ENCODE results near the gene HSD11B2. TPM values are rescaled to one million over a fixed set of nuclear protein-coding genes. Genes with fewer than 3 reads are reported as not detected.

HSD11B2 gene
- total RNA-seq, 1 donor from 2014 or later: 38.7 TPM

DNA sequence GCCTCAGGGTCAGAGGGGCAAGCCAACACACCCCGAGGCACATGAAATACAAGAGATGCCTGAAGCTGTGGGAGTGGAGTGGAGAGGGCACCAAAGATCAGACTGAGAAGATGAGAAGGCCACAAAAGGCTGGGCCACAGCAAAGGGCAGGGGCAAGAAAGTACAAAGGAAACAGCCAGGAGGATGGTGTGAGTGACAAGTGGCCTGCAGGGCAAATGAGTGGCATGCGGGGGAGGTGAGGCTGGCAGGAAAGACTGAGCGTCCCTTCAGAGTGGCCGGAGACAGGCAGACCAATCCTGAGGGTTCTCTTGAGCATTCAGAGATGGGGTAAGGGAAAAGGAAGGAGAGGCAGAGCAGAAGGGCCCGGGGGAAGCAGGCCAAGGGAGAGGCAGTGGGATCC is 23.2 kb downstream of the HSD11B2 start:
- H3K27me3 Mint-ChIP-seq: no peaks in the 10 kb centered on the region

DNA sequence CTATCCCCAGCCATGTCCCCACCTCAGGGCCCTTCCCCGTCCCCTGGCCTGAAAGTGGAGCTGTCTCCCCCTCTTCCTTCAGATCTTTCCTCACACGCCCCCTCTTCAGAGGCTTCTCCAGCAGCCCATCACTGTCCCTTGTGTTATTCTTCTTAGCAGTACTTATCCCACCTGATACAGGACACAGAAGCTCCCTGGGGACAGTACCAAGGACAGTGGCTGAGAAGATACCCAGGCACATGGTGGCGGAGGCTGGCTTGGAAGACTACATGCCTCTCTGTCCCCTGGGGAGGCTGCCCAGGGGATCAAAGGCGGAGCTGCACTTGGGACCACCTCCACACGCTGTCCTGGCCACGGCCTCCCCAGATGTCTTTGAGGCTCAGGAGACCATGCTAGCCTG is 23.9 kb downstream of the HSD11B2 start:
- Mint-ChIP-seq H3K9me3 (ENCODE audit: low read depth) (no peaks in the 10 kb centered on the region), H3K36me3 (ENCODE audit: insufficient read depth) (peaks cover 2% of the 10 kb centered on the region), H3K27ac (no peak overlapping the region), H3K4me1 (ENCODE audit: low read depth) (no peaks in the 10 kb centered on the region), H3K4me3 (ENCODE audit: low read depth) (no peak overlapping the region), H3K27me3 (no peaks in the 10 kb centered on the region)
- TF ChIP-seq, protein P1, sequence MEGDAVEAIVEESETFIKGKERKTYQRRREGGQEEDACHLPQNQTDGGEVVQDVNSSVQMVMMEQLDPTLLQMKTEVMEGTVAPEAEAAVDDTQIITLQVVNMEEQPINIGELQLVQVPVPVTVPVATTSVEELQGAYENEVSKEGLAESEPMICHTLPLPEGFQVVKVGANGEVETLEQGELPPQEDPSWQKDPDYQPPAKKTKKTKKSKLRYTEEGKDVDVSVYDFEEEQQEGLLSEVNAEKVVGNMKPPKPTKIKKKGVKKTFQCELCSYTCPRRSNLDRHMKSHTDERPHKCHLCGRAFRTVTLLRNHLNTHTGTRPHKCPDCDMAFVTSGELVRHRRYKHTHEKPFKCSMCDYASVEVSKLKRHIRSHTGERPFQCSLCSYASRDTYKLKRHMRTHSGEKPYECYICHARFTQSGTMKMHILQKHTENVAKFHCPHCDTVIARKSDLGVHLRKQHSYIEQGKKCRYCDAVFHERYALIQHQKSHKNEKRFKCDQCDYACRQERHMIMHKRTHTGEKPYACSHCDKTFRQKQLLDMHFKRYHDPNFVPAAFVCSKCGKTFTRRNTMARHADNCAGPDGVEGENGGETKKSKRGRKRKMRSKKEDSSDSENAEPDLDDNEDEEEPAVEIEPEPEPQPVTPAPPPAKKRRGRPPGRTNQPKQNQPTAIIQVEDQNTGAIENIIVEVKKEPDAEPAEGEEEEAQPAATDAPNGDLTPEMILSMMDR (IDR thresholded peaks at IDR 0.05; ENCODE audit: unreplicated experiment): no peak
- no peak for DNase-seq (ENCODE audit: low spot score, unreplicated experiment)

More for the DNA sequence above, 23.2 kb downstream of the HSD11B2 start:
- H3K9me3 Mint-ChIP-seq (ENCODE audit: low read depth): no peaks in the 10 kb centered on the region
- TF ChIP-seq, protein P1 (IDR thresholded peaks at IDR 0.05; ENCODE audit: unreplicated experiment): no peak
- no peak overlapping the region for H3K27ac Mint-ChIP-seq
- no peak overlapping the region for H3K4me3 Mint-ChIP-seq (ENCODE audit: low read depth)
- no peak for DNase-seq (ENCODE audit: low spot score, unreplicated experiment)
- no peaks in the 10 kb centered on the region for H3K4me1 Mint-ChIP-seq (ENCODE audit: low read depth)
- H3K36me3 Mint-ChIP-seq (ENCODE audit: insufficient read depth): peaks cover 3% of the 10 kb centered on the region

- H3K4me3 Mint-ChIP-seq (ENCODE audit: low read depth): no peak overlapping the region
- H3K27me3 Mint-ChIP-seq: no peaks in the 10 kb centered on the region
- H3K27ac Mint-ChIP-seq: no peak overlapping the region
- TF ChIP-seq, protein P1 (IDR thresholded peaks at IDR 0.05; ENCODE audit: unreplicated experiment): peak; percentile 34
- no peaks in the 10 kb centered on the region for H3K4me1 Mint-ChIP-seq (ENCODE audit: low read depth)
- no peak for DNase-seq (ENCODE audit: low spot score, unreplicated experiment)
- H3K36me3 Mint-ChIP-seq (ENCODE audit: insufficient read depth): peaks cover 2% of the 10 kb centered on the region
- H3K9me3 Mint-ChIP-seq (ENCODE audit: low read depth): no peaks in the 10 kb centered on the region
Observed at GRCh38 chr16:67456391-67457081, 25.6 kb downstream of the HSD11B2 start.

GRCh38 chr16:67457611-67458010 is 26.7 kb downstream of the HSD11B2 start:
- TF ChIP-seq, protein P1 (IDR thresholded peaks at IDR 0.05; ENCODE audit: unreplicated experiment): no peak
- DNase-seq (ENCODE audit: low spot score, unreplicated experiment): no peak
- H3K9me3 Mint-ChIP-seq (ENCODE audit: low read depth): no peaks in the 10 kb centered on the region
- H3K36me3 Mint-ChIP-seq (ENCODE audit: insufficient read depth): peaks cover 2% of the 10 kb centered on the region
- H3K4me1 Mint-ChIP-seq (ENCODE audit: low read depth): no peaks in the 10 kb centered on the region
- no peaks in the 10 kb centered on the region for H3K27me3 Mint-ChIP-seq
- no peak overlapping the region for H3K4me3 Mint-ChIP-seq (ENCODE audit: low read depth)
- no peak overlapping the region for H3K27ac Mint-ChIP-seq

GRCh38 chr16:67458121-67458641 is 27.3 kb downstream of the HSD11B2 start:
- Mint-ChIP-seq H3K4me3 (ENCODE audit: low read depth) (no peak overlapping the region), H3K27me3 (no peaks in the 10 kb centered on the region)

More at GRCh38 chr16:67458121-67458641, 27.3 kb downstream of the HSD11B2 start:
- Mint-ChIP-seq H3K27ac (no peak overlapping the region), H3K4me1 (ENCODE audit: low read depth) (no peaks in the 10 kb centered on the region), H3K9me3 (ENCODE audit: low read depth) (no peaks in the 10 kb centered on the region), H3K36me3 (ENCODE audit: insufficient read depth) (peaks cover 1% of the 10 kb centered on the region)
- TF ChIP-seq, protein P1 (IDR thresholded peaks at IDR 0.05; ENCODE audit: unreplicated experiment): no peak
- DNase-seq (ENCODE audit: low spot score, unreplicated experiment): no peak
